Measurements from ENCODE around the gene RPP25L. TPM values are rescaled to one million over a fixed set of nuclear protein-coding genes. Genes with fewer than 3 reads are reported as not detected.
A peak's percentile ranks its signal among the peaks of the same experiment; 100 is the strongest.
"Not testable (repeated sequence)": the region's sequence is repeated elsewhere in the genome, so short reads cannot be mapped to it uniquely, and the experiment has no call there.

RPP25L gene
- total RNA-seq, 2 experiments from 2014 or later: 25.7 to 27.0 TPM

GRCh38 chr9:34650816-34651215, 38.9 kb upstream of the RPP25L start:
- Mint-ChIP-seq H3K4me3 (no peak overlapping the region), H3K36me3 (ENCODE audit: low read depth) (peaks cover 19% of the 10 kb centered on the region), H3K27ac (no peak overlapping the region), H3K9me3 (no peaks in the 10 kb centered on the region), H3K4me1 (ENCODE audit: low read depth) (peaks cover 31% of the 10 kb centered on the region), H3K27me3 (ENCODE audit: low read depth) (no peaks in the 10 kb centered on the region)
- DNase-seq: no peak
- intact Hi-C loops (cut with micrococcal nuclease): no loop called here
- CTCF ChIA-PET: interaction anchor here (0.6 to 2.6 kb wide), 2 partner anchors 11 to 16 kb away, joined by 3 to 9 read pairs; no protein-coding TSS in a partner anchor

GRCh38 chr9:34648673-34649072, 36.8 kb upstream of the RPP25L start:
- H3K4me3 Mint-ChIP-seq: peak overlapping the region; percentile 7
- H3K9me3 Mint-ChIP-seq: no peaks in the 10 kb centered on the region
- H3K27me3 Mint-ChIP-seq (ENCODE audit: low read depth): no peaks in the 10 kb centered on the region
- DNase-seq: no peak
- intact Hi-C loops (cut with micrococcal nuclease): loop anchor here (5.0 kb wide), 2 partner anchors 339 to 424 kb away; partner anchors contain the start of genes DNAJB5 and VCP
- H3K4me1 Mint-ChIP-seq (ENCODE audit: low read depth): peaks cover 31% of the 10 kb centered on the region
- CTCF ChIA-PET: interaction anchor here (1.4 to 4.4 kb wide), 5 partner anchors 10 to 54 kb away, joined by 4 to 51 read pairs (median 8); partner anchors contain the start of gene CCL27
- peaks cover 19% of the 10 kb centered on the region for H3K36me3 Mint-ChIP-seq (ENCODE audit: low read depth)
- H3K27ac Mint-ChIP-seq: no peak overlapping the region

GRCh38 chr9:34647651-34648050, 35.8 kb upstream of the RPP25L start:
- peak overlapping the region; percentile 83 for H3K27ac Mint-ChIP-seq
- intact Hi-C loops (cut with micrococcal nuclease): loop anchor here (5.0 kb wide), 2 partner anchors 340 to 425 kb away; partner anchors contain the start of genes DNAJB5 and VCP
- H3K4me3 Mint-ChIP-seq: peak overlapping the region; percentile 86
- H3K27me3 Mint-ChIP-seq (ENCODE audit: low read depth): no peaks in the 10 kb centered on the region
- peak; percentile 38 for DNase-seq
- H3K4me1 Mint-ChIP-seq (ENCODE audit: low read depth): peaks cover 25% of the 10 kb centered on the region
- CTCF ChIA-PET: interaction anchor here (0.6 to 4.4 kb wide), 9 partner anchors 9 to 1552 kb away, joined by 3 to 51 read pairs (median 8); partner anchors contain the start of genes CCL27 and SIGMAR1
- H3K36me3 Mint-ChIP-seq (ENCODE audit: low read depth): peaks cover 19% of the 10 kb centered on the region
- no peaks in the 10 kb centered on the region for H3K9me3 Mint-ChIP-seq

- Mint-ChIP-seq H3K4me3 (peak overlapping the region; percentile 86), H3K4me1 (ENCODE audit: low read depth) (peaks cover 19% of the 10 kb centered on the region), H3K27ac (peak overlapping the region; percentile 83), H3K9me3 (no peaks in the 10 kb centered on the region), H3K27me3 (ENCODE audit: low read depth) (no peaks in the 10 kb centered on the region), H3K36me3 (ENCODE audit: low read depth) (peaks cover 19% of the 10 kb centered on the region)
- CTCF ChIA-PET: interaction anchor here (0.6 to 4.4 kb wide), 14 partner anchors 9 to 1552 kb away, joined by 3 to 51 read pairs (median 4); partner anchors contain the start of genes CCL27, RPP25L and SIGMAR1
- DNase-seq: no peak
- intact Hi-C loops (cut with micrococcal nuclease): loop anchor here (5.0 kb wide), 2 partner anchors 340 to 425 kb away; partner anchors contain the start of genes DNAJB5 and VCP
These were observed 35.1 kb upstream of the RPP25L start for GRCh38 chr9:34647084-34647403.

- Mint-ChIP-seq H3K27me3 (ENCODE audit: low read depth) (no peaks in the 10 kb centered on the region), H3K4me3 (peak within 1 kb of the TSS; percentile 86), H3K9me3 (no peaks in the 10 kb centered on the region), H3K27ac (peak within 1 kb of the TSS; percentile 83), H3K4me1 (ENCODE audit: low read depth) (peaks cover 18% of the 10 kb centered on the region), H3K36me3 (ENCODE audit: low read depth) (peaks cover 19% of the 10 kb centered on the region)
- CTCF ChIA-PET: interaction anchor here (0.6 to 4.4 kb wide), 14 partner anchors 8 to 281 kb away, joined by 3 to 51 read pairs (median 4); partner anchors contain the start of genes CCL27, RPP25L and SIGMAR1
- intact Hi-C loops (cut with micrococcal nuclease): loop anchor here (1.0 to 5.0 kb wide), 6 partner anchors 8 to 426 kb away; partner anchors contain the start of genes DNAJB5 and VCP
- peak; percentile 98 for DNase-seq
These were observed 34.5 kb upstream of the RPP25L start, which contains the start of gene GALT for GRCh38 chr9:34646211-34647083. Gene GALT (plus strand): TSS chr9:34646675. CDS start chr9:34646705, 30 bp downstream.

DNA sequence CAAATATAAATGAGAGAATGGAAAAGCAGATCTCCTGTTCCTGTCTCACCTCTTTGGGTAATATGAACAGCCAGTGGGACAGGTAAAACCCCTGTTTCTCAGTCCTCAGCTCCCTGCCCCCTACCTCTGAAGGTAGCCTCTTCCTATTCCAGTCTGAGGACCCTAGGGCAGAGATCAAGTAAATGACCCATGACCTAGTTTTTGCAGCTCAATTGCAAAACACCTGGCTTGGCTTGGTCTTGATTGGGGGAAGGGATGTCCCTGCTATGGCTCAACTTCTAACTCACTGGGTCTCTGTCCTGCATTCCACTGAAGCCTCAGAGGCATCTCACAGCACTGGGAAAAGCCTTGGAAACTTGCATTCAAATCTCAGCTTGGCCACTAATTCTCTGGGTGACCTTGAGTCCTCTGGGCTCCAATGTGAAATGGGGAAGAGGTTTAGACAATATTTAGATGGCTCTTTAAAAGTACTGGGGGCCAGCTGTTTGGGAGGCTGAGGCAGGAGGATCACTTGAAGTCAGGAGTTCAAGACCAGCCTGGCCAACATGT, 32.9 kb upstream of the RPP25L start:
- Mint-ChIP-seq H3K4me1 (ENCODE audit: low read depth) (peaks cover 18% of the 10 kb centered on the region), H3K9me3 (no peaks in the 10 kb centered on the region), H3K27me3 (ENCODE audit: low read depth) (no peaks in the 10 kb centered on the region), H3K4me3 (no peak overlapping the region), H3K27ac (no peak overlapping the region), H3K36me3 (ENCODE audit: low read depth) (peaks cover 17% of the 10 kb centered on the region)
- CTCF ChIA-PET: interaction anchor here (0.6 to 3.8 kb wide), 7 partner anchors 10 to 1522 kb away, joined by 3 to 32 read pairs (median 4); partner anchors contain the start of genes CCL27 and RPP25L
- intact Hi-C loops (cut with micrococcal nuclease): loop anchor here (5.0 kb wide), 2 partner anchors 342 to 427 kb away; partner anchors contain the start of genes DNAJB5 and VCP
- no peak for DNase-seq

- Mint-ChIP-seq H3K36me3 (ENCODE audit: low read depth) (peaks cover 2% of the 10 kb centered on the region), H3K27ac (no peak overlapping the region), H3K27me3 (ENCODE audit: low read depth) (no peaks in the 10 kb centered on the region), H3K4me3 (no peak overlapping the region), H3K9me3 (no peaks in the 10 kb centered on the region), H3K4me1 (ENCODE audit: low read depth) (peaks cover 18% of the 10 kb centered on the region)
- intact Hi-C loops (cut with micrococcal nuclease): no loop called here
- CTCF ChIA-PET: interaction anchor here (1.1 to 3.8 kb wide), 5 partner anchors 8 to 305 kb away, joined by 3 to 32 read pairs (median 4); no protein-coding TSS in a partner anchor
- no peak for DNase-seq
These were observed 30.8 kb upstream of the RPP25L start for GRCh38 chr9:34642679-34643078.

DNA sequence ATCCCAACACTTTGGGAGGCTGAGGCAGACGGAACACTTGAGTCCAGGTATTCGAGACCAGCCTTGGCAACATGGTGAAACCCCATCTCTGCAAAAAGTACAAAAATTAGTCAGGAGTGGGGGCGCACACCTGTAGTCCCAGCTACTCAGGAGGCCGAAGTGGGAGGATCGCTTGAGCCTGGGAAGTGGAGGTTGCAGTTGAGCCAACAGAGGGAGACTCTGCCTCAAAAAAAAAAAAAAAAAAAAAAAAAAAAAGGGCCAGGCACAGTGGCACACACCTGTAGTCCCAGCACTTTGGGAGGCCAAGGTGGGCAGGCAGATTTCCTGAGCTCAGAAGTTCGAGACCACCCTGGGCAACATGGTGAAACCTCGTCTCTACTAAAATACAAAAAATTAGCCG, 27.4 kb upstream of the RPP25L start:
- Mint-ChIP-seq H3K4me1 (ENCODE audit: low read depth) (peaks cover 32% of the 10 kb centered on the region), H3K36me3 (ENCODE audit: low read depth) (peaks cover 13% of the 10 kb centered on the region)
- CTCF ChIA-PET: interaction anchor here (0.7 to 6.0 kb wide), 5 partner anchors 7 to 138 kb away, joined by 3 to 64 read pairs (median 5); partner anchors contain the start of gene GALT
- not testable (repeated sequence) for H3K27me3 Mint-ChIP-seq (ENCODE audit: low read depth); H3K4me3 Mint-ChIP-seq; H3K27ac Mint-ChIP-seq; DNase-seq; H3K9me3 Mint-ChIP-seq
- intact Hi-C loops (cut with micrococcal nuclease): loop anchor here (5.0 to 10.0 kb wide), 3 partner anchors 312 to 595 kb away; partner anchors contain the start of genes DCAF12, KIF24, NUDT2 and UBAP2

DNA sequence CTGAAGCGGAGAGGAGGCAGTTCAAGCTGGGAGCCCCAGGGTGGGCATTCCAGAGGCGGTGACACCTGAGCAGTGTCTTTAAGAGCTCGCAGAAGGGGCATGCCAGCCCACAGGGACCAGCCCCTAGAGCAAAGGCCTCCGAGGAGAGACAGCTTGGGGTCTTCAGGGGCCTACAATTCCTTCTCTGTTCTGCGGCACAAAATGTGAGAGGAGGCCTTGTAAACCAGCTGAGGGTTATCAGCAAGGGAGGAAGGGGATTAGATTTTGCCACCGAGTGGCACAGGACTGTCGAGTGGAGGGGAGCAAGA, 26.2 kb upstream of the RPP25L start:
- H3K27ac Mint-ChIP-seq: peak overlapping the region; percentile 89
- H3K27me3 Mint-ChIP-seq (ENCODE audit: low read depth): no peaks in the 10 kb centered on the region
- H3K9me3 Mint-ChIP-seq: no peaks in the 10 kb centered on the region
- DNase-seq: no peak
- H3K36me3 Mint-ChIP-seq (ENCODE audit: low read depth): peaks cover 13% of the 10 kb centered on the region
- peak overlapping the region; percentile 92 for H3K4me3 Mint-ChIP-seq
- CTCF ChIA-PET: interaction anchor here (1.1 to 6.9 kb wide), 8 partner anchors 8 to 137 kb away, joined by 3 to 123 read pairs (median 8); partner anchors contain the start of genes GALT and RPP25L
- intact Hi-C loops (cut with micrococcal nuclease): loop anchor here (1.0 to 10.0 kb wide), 5 partner anchors 8 to 593 kb away; partner anchors contain the start of genes DCAF12, GALT, KIF24 and NUDT2
- peaks cover 37% of the 10 kb centered on the region for H3K4me1 Mint-ChIP-seq (ENCODE audit: low read depth)

DNA sequence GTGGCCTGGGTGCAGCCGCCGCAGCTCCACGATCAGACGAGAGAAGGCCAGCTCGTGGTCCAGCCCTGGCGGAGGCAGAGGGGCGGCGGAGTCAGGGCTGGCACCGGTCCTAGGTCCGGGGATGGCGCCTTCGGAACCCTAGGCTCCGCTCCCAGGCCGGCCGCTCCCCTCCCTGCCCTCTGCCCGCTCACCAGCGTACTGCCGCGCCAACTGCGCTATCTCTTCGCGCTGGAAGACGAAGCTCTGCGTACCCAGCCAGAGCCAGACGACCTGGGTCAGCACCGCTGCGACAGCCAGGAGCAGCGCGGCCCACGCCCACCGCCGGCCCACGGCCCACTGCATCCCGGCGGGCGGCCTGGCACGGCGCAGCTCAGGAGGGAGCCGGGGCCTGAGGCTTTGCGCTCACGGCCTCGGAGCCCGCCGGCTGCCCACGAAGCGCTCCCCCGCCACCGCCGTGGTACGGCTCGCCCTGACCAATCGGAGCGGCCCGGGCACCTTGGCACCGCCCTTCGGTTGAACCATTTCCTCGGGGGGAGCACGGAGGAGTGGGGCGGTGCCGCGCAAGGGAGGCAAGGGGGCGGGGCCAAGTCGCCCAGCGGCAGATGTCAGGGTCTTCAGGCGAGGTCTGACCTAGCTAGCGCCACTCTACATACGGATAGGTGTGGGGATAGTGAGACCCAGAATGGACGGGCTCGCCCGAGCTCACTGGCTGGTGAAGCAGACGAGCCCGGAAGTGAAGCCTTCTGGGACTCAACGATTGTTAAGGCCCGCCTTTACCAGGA, 25.6 kb upstream of the RPP25L start, which contains the start of gene SIGMAR1:
Gene SIGMAR1 (minus strand): TSS at position 432 of the 782 bp plus-strand sequence. CDS start 90 bp downstream, at position 342.
- Mint-ChIP-seq H3K4me1 (ENCODE audit: low read depth) (peaks cover 37% of the 10 kb centered on the region), H3K36me3 (ENCODE audit: low read depth) (peaks cover 13% of the 10 kb centered on the region), H3K4me3 (peak within 1 kb of the TSS; percentile 92), H3K27ac (peak within 1 kb of the TSS; percentile 89), H3K9me3 (no peaks in the 10 kb centered on the region), H3K27me3 (ENCODE audit: low read depth) (no peaks in the 10 kb centered on the region)
- CTCF ChIA-PET: interaction anchor here (0.6 to 6.9 kb wide), 10 partner anchors 8 to 497 kb away, joined by 3 to 123 read pairs (median 8); partner anchors contain the start of genes DCTN3, GALT and RPP25L
- intact Hi-C loops (cut with micrococcal nuclease): loop anchor here (1.0 to 10.0 kb wide), 7 partner anchors 9 to 593 kb away; partner anchors contain the start of genes DCAF12, DNAI1, FAM219A and GALT
- peak; percentile 94 for DNase-seq

Measured in activated naive CD4-positive, alpha-beta T cell treated with anti-CD3 and anti-CD28 coated beads for 36 hours (primary cell).